ENCODE data around the gene OR2A5. TPM values are rescaled to one million over a fixed set of nuclear protein-coding genes. Genes with fewer than 3 reads are reported as not detected.
A peak's percentile ranks its signal among the peaks of the same experiment; 100 is the strongest.
"Not testable (repeated sequence)": the region's sequence is repeated elsewhere in the genome, so short reads cannot be mapped to it uniquely, and the experiment has no call there.

OR2A5 gene
- not detected in 2 replicates for total RNA-seq (2014; rRNA removed; shearing (Covaris generic))
- not detected in 2 replicates for polyA plus RNA-seq (2014; cell fraction: nucleus; rRNA removed)

GRCh38 chr7:144048648-144049047 lies at the start of gene OR2A5:
TSS of gene OR2A5 (plus strand) at chr7:144048948. CDS start at chr7:144050402, 1,454 bp downstream.
- DNase-seq (ENCODE audit: extremely low read depth, low read depth) = no peak

- no peak for DNase-seq (ENCODE audit: extremely low read depth, low read depth)
Measured at GRCh38 chr7:144000020-144000419, 48.7 kb upstream of the OR2A5 start, which contains the start of gene OR6B1. TSS of gene OR6B1 (plus strand) at chr7:144000320. CDS start at chr7:144003997, 3,677 bp downstream.

GRCh38 chr7:144001543-144001942 lies 47.2 kb upstream of the OR2A5 start:
- DNase-seq (ENCODE audit: extremely low read depth, low read depth) = no peak

- DNase-seq (ENCODE audit: extremely low read depth, low read depth) = no peak
Measured at GRCh38 chr7:144004703-144005102, 44.0 kb upstream of the OR2A5 start.

GRCh38 chr7:144006029-144006691 lies 42.6 kb upstream of the OR2A5 start:
- no peak for DNase-seq (ENCODE audit: extremely low read depth, low read depth)

GRCh38 chr7:144006692-144007042 lies 42.1 kb upstream of the OR2A5 start:
- no peak for DNase-seq (ENCODE audit: extremely low read depth, low read depth)

GRCh38 chr7:144009361-144009760 lies 39.4 kb upstream of the OR2A5 start:
- DNase-seq (ENCODE audit: extremely low read depth, low read depth) = no peak

- not testable (repeated sequence) for DNase-seq (ENCODE audit: extremely low read depth, low read depth)
Measured at GRCh38 chr7:144010061-144010460, 38.7 kb upstream of the OR2A5 start.

GRCh38 chr7:144010821-144011220 lies 37.9 kb upstream of the OR2A5 start:
- DNase-seq (ENCODE audit: extremely low read depth, low read depth) = not testable (repeated sequence)

GRCh38 chr7:144011458-144012230 lies 37.1 kb upstream of the OR2A5 start:
- DNase-seq (ENCODE audit: extremely low read depth, low read depth) = peak; percentile 14

- DNase-seq (ENCODE audit: extremely low read depth, low read depth) = no peak
Measured at GRCh38 chr7:144018065-144018464, 30.7 kb upstream of the OR2A5 start.

- peak; percentile 43 for DNase-seq (ENCODE audit: extremely low read depth, low read depth)
Measured at GRCh38 chr7:144019457-144019856, 29.3 kb upstream of the OR2A5 start.

GRCh38 chr7:144020340-144020739 lies 28.4 kb upstream of the OR2A5 start:
- no peak for DNase-seq (ENCODE audit: extremely low read depth, low read depth)

GRCh38 chr7:144022169-144022568 lies 26.6 kb upstream of the OR2A5 start:
- no peak for DNase-seq (ENCODE audit: extremely low read depth, low read depth)

GRCh38 chr7:144023171-144023827 lies 25.4 kb upstream of the OR2A5 start:
- no peak for DNase-seq (ENCODE audit: extremely low read depth, low read depth)

- DNase-seq (ENCODE audit: extremely low read depth, low read depth) = no peak
Measured at GRCh38 chr7:144024213-144024612, 24.5 kb upstream of the OR2A5 start.

- no peak for DNase-seq (ENCODE audit: extremely low read depth, low read depth)
Measured at GRCh38 chr7:144026203-144026883, 22.4 kb upstream of the OR2A5 start.

GRCh38 chr7:144027070-144027469 lies 21.7 kb upstream of the OR2A5 start:
- DNase-seq (ENCODE audit: extremely low read depth, low read depth) = peak; percentile 33

GRCh38 chr7:144027974-144028373 lies 20.8 kb upstream of the OR2A5 start:
- DNase-seq (ENCODE audit: extremely low read depth, low read depth) = no peak

GRCh38 chr7:144028547-144028946 lies 20.2 kb upstream of the OR2A5 start:
- no peak for DNase-seq (ENCODE audit: extremely low read depth, low read depth)

GRCh38 chr7:144032516-144032915 lies 16.2 kb upstream of the OR2A5 start:
- no peak for DNase-seq (ENCODE audit: extremely low read depth, low read depth)
